HG03045 (cell line): ENCODE results near the gene GALR1.
"Not testable (repeated sequence)": the region's sequence is repeated elsewhere in the genome, so short reads cannot be mapped to it uniquely, and the experiment has no call there.

ENCODE experiments used
- ATAC-seq: cut with Tn5 transposase; IDR thresholded peaks from one replicate; pipeline ENCODE4 v1.9.1; 2021; ENCODE audit warnings: mild to moderate bottlenecking, moderate library complexity; ENCODE audit not compliant: unreplicated experiment

The GALR1 gene

GRCh38 chr18:77250501-77250925 lies 865 bp downstream of the GALR1 start:
- ATAC-seq, result no peak

GRCh38 chr18:77250926-77251729 lies 1.5 kb downstream of the GALR1 start:
- ATAC-seq, result no peak

- no peak for ATAC-seq
Measured at GRCh38 chr18:77251730-77252050, 2.0 kb downstream of the GALR1 start.

GRCh38 chr18:77254711-77255405 lies 5.2 kb downstream of the GALR1 start:
- ATAC-seq, result no peak

- ATAC-seq, result no peak
Measured at GRCh38 chr18:77255426-77256105, 5.9 kb downstream of the GALR1 start.

- ATAC-seq, result no peak
Measured at GRCh38 chr18:77262643-77263465, 13.2 kb downstream of the GALR1 start.

- no peak for ATAC-seq
Measured at GRCh38 chr18:77263466-77263763, 13.8 kb downstream of the GALR1 start.

- no peak for ATAC-seq
Measured at GRCh38 chr18:77267969-77268368, 18.3 kb downstream of the GALR1 start.

- ATAC-seq, result no peak
Measured at GRCh38 chr18:77268456-77268855, 18.8 kb downstream of the GALR1 start.

GRCh38 chr18:77271576-77272481 lies 22.2 kb downstream of the GALR1 start:
- no peak for ATAC-seq

- ATAC-seq, result not testable (repeated sequence)
Measured at GRCh38 chr18:77290841-77291240, 41.2 kb downstream of the GALR1 start.

- ATAC-seq, result no peak
Measured at GRCh38 chr18:77298172-77298571, 48.5 kb downstream of the GALR1 start.

GRCh38 chr18:77299706-77300105 lies 50.1 kb downstream of the GALR1 start:
- no peak for ATAC-seq

GRCh38 chr18:77300579-77300978 lies 50.9 kb downstream of the GALR1 start:
- ATAC-seq, result no peak

- ATAC-seq, result no peak
Measured at GRCh38 chr18:77304268-77304667, 54.6 kb downstream of the GALR1 start.

GRCh38 chr18:77305676-77306075 lies 56.0 kb downstream of the GALR1 start:
- no peak for ATAC-seq

- ATAC-seq, result no peak
Measured at GRCh38 chr18:77308216-77308615, 58.6 kb downstream of the GALR1 start.

GRCh38 chr18:77314511-77314910 lies 64.9 kb downstream of the GALR1 start:
- no peak for ATAC-seq

- no peak for ATAC-seq
Measured at GRCh38 chr18:77314952-77315351, 65.3 kb downstream of the GALR1 start.

GRCh38 chr18:77316008-77316407 lies 66.4 kb downstream of the GALR1 start:
- no peak for ATAC-seq
